GM21367 (cell line): ENCODE results near the gene KRTAP21-3.

Experiments
- ATAC-seq: cut with Tn5 transposase; IDR thresholded peaks from one replicate; pipeline ENCODE4 v1.9.1; 2021; ENCODE audit not compliant: unreplicated experiment

Gene KRTAP21-3

DNA sequence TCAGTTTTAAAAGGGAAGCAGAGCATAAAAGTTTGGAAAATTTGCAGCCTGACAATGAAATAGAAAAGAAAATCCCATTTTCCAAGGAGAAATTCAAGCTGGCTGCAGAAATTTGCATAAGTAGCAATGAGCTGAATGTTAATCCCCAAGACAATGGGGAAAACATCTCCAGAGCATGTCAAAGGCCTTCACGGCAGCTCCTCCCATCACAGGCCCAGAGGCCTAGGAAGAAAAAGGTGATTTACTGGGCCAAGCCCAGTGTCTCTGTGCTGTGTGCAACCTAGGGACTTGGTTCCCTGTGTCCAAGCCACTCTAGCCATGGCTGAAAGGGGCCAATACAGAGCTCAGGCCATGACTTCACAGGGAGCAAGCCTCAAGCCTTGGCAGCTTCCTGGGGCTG, 49.8 kb downstream of the KRTAP21-3 start:
- no peak for ATAC-seq
